Measurements from ENCODE around the gene HMCN1. TPM values are rescaled to one million over a fixed set of nuclear protein-coding genes. Genes with fewer than 3 reads are reported as not detected.
A peak's percentile ranks its signal among the peaks of the same experiment; 100 is the strongest.

Gene HMCN1
- total RNA-seq, 6 donors from 2014 or later, result 15.7 to 43.3 (median 27.2) TPM

GRCh38 chr1:186189156-186189555 is 455.0 kb downstream of the HMCN1 start:
- no peak overlapping the region for H3K27ac ChIP-seq
- DNase-seq, result no peak
- no peak for TF ChIP-seq POLR2A (IDR thresholded peaks at IDR 0.05)
- TF ChIP-seq EP300 (IDR thresholded peaks at IDR 0.05), result no peak
- TF ChIP-seq, protein P1, sequence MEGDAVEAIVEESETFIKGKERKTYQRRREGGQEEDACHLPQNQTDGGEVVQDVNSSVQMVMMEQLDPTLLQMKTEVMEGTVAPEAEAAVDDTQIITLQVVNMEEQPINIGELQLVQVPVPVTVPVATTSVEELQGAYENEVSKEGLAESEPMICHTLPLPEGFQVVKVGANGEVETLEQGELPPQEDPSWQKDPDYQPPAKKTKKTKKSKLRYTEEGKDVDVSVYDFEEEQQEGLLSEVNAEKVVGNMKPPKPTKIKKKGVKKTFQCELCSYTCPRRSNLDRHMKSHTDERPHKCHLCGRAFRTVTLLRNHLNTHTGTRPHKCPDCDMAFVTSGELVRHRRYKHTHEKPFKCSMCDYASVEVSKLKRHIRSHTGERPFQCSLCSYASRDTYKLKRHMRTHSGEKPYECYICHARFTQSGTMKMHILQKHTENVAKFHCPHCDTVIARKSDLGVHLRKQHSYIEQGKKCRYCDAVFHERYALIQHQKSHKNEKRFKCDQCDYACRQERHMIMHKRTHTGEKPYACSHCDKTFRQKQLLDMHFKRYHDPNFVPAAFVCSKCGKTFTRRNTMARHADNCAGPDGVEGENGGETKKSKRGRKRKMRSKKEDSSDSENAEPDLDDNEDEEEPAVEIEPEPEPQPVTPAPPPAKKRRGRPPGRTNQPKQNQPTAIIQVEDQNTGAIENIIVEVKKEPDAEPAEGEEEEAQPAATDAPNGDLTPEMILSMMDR (IDR thresholded peaks at IDR 0.05), result no peak
- TF ChIP-seq POLR2AphosphoS5 (IDR thresholded peaks at IDR 0.05), result no peak
- H3K9me3 ChIP-seq, result no peaks in the 10 kb centered on the region
- H3K27me3 ChIP-seq, result no peaks in the 10 kb centered on the region
- H3K4me3 ChIP-seq, result no peak overlapping the region
- 94 to 96% methylated on average over 3 of the region's 3 CpGs for WGBS, 2 donors
- ATAC-seq (ENCODE audit: low FRiP score in 2 of 2), result no peak
- peaks cover 0 to 8% (median 0%) of the 10 kb centered on the region in 4 donors for H3K4me1 ChIP-seq
- peaks cover 0 to 6% (median 2%) of the 10 kb centered on the region in 4 donors for H3K36me3 ChIP-seq

GRCh38 chr1:186191511-186191910 is 457.3 kb downstream of the HMCN1 start:
- ATAC-seq (ENCODE audit: low FRiP score in 2 of 2), result peak in 1 of 2 donors; percentile 50
- WGBS, 2 donors, result 54 to 71% methylated on average over 2 of the region's 2 CpGs
- no peak overlapping the region for H3K4me3 ChIP-seq

DNA sequence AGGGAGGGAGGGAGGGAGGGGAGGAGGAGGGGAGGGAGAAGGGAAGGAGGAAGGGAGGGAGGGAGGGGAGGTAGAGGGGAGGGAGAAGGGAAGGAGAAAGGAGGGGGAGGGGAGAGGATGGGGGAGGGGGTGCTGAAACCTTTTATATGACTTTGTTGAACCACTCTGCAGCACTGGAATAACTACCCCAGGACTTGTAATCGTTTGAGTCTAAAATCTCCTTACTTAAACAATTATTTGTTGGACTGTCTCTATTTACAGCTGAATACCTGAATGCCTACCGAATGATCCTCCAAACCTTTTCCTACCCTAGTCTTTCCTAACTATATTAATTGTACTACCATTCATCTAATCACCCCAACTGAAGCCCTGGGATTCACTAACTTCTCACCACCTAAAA is 459.0 kb downstream of the HMCN1 start:
- H3K4me3 ChIP-seq, result no peak overlapping the region
- H3K4me1 ChIP-seq, result peaks cover 0 to 5% (median 0%) of the 10 kb centered on the region in 4 donors
- no peaks in the 10 kb centered on the region for H3K27me3 ChIP-seq
- peaks cover 0 to 6% (median 2%) of the 10 kb centered on the region in 4 donors for H3K36me3 ChIP-seq
- TF ChIP-seq EP300 (IDR thresholded peaks at IDR 0.05) (no peak), POLR2AphosphoS5 (IDR thresholded peaks at IDR 0.05) (no peak), POLR2A (IDR thresholded peaks at IDR 0.05) (no peak)
- TF ChIP-seq, protein P1 (IDR thresholded peaks at IDR 0.05), result no peak
- no peaks in the 10 kb centered on the region for H3K9me3 ChIP-seq
- no peak for ATAC-seq (ENCODE audit: low FRiP score in 2 of 2)
- no peak for DNase-seq
- 83 to 94% methylated on average over 2 of the region's 2 CpGs for WGBS, 2 donors
- no peak overlapping the region for H3K27ac ChIP-seq

More at GRCh38 chr1:186191511-186191910, 457.3 kb downstream of the HMCN1 start:
- peaks cover 0 to 6% (median 2%) of the 10 kb centered on the region in 4 donors for H3K36me3 ChIP-seq
- H3K4me1 ChIP-seq, result peaks cover 0 to 5% (median 0%) of the 10 kb centered on the region in 4 donors
- no peak for DNase-seq
- TF ChIP-seq, protein P1 (IDR thresholded peaks at IDR 0.05), result no peak
- TF ChIP-seq POLR2AphosphoS5 (IDR thresholded peaks at IDR 0.05) (no peak), POLR2A (IDR thresholded peaks at IDR 0.05) (no peak), EP300 (IDR thresholded peaks at IDR 0.05) (no peak)
- H3K27ac ChIP-seq, result no peak overlapping the region
- no peaks in the 10 kb centered on the region for H3K27me3 ChIP-seq
- H3K9me3 ChIP-seq, result no peaks in the 10 kb centered on the region

GRCh38 chr1:186194107-186194756 is 460.0 kb downstream of the HMCN1 start:
- H3K9me3 ChIP-seq, result no peaks in the 10 kb centered on the region
- TF ChIP-seq, protein P1 (IDR thresholded peaks at IDR 0.05), result no peak
- H3K4me3 ChIP-seq, result no peak overlapping the region
- 98 to 100% methylated on average over 2 of the region's 2 CpGs for WGBS, 2 donors
- DNase-seq (no peak), ATAC-seq (ENCODE audit: low FRiP score in 2 of 2) (no peak)
- H3K4me1 ChIP-seq, result peaks cover 0 to 5% (median 0%) of the 10 kb centered on the region in 4 donors
- no peak overlapping the region for H3K27ac ChIP-seq
- H3K36me3 ChIP-seq, result peaks cover 0 to 6% (median 2%) of the 10 kb centered on the region in 4 donors
- H3K27me3 ChIP-seq, result no peaks in the 10 kb centered on the region

Measured in upper lobe of left lung (tissue), 6 donors.